Upper lobe of left lung (tissue), 6 donors: Measurements from ENCODE around the gene FBXL13. TPM values are rescaled to one million over a fixed set of nuclear protein-coding genes. Genes with fewer than 3 reads are reported as not detected.
"Not testable (repeated sequence)": the region's sequence is repeated elsewhere in the genome, so short reads cannot be mapped to it uniquely, and the experiment has no call there.

ENCODE experiments used
- ATAC-seq, 2 donors: fragments of 200-7000 bp; cut with Tn5 transposase; one replicate each; pipeline ENCODE4 v1.9.1; 2022; ENCODE audit warnings: mild to moderate bottlenecking in 2 of 2, moderate library complexity in 2 of 2; ENCODE audit not compliant: low FRiP score in 2 of 2
- DNase-seq, 2 donors: peaks; one replicate each; pipeline ENCODE4 v3.0.0-alpha.2; 2019 to 2020
- H3K27ac ChIP-seq, 4 donors: fragments of 200-600 bp; sonication (generic); one replicate each; pipeline ENCODE4 v1.5.1; 2016 to 2019
- H3K27me3 ChIP-seq, 4 donors: fragments of 200-600 bp; sonication (generic); one replicate each; pipeline ENCODE4 v1.5.1; 2017 to 2019
- H3K36me3 ChIP-seq, 4 donors: fragments of 200-600 bp; sonication (generic); one replicate each; pipeline ENCODE4 v1.5.1; 2016 to 2019
- H3K4me1 ChIP-seq, 4 donors: fragments of 200-600 bp; sonication (generic); one replicate each; pipeline ENCODE4 v1.5.1; 2018 to 2019
- H3K4me3 ChIP-seq, 4 donors: fragments of 200-600 bp; sonication (generic); one replicate each; pipeline ENCODE4 v1.5.1; 2017 to 2019; ENCODE audit warnings: mild to moderate bottlenecking in 2 of 4, moderate library complexity in 1 of 4
- H3K9me3 ChIP-seq, 4 donors: fragments of 200-600 bp; sonication (generic); one replicate each; pipeline ENCODE4 v1.5.1; 2018 to 2019
- EP300 ChIP-seq, 4 donors: sonication (generic); formaldehyde crosslinking; IDR thresholded peaks; one replicate each; pipeline ENCODE4 v1.5.1; 2017; ENCODE audit warnings: antibody characterized with exemption in 4 of 4, control low read depth in 2 of 4
- POLR2A ChIP-seq, 4 donors: fragments of 450-650 bp; IDR thresholded peaks; one replicate each; pipeline ENCODE4 v1.5.1; 2016 to 2017; ENCODE audit warnings: antibody characterized with exemption in 4 of 4, mild to moderate bottlenecking in 2 of 4
- POLR2AphosphoS5 ChIP-seq, 2 donors: sonication (generic); formaldehyde crosslinking; IDR thresholded peaks; one replicate each; pipeline ENCODE4 v1.5.1; 2017; ENCODE audit warnings: antibody characterized with exemption in 2 of 2
- WGBS, 2 donors: methylation state at CpG; one replicate each; pipeline ENCODE4 v1.1.5; 2017 to 2018; 5-methylcytosine and 5-hydroxymethylcytosine counted together
- total RNA-seq, 6 donors: library from RNA; depleted of rRNA in 4 of 6; stranded (reverse); fragments of >200 nt in 4 of 6; gene quantifications; one replicate each; pipeline versions ENCODE4 v1.1.0 to v1.2.1, GENCODE V29; 2016 to 2021
- TF ChIP-seq, protein P1 (sequence below), 6 experiments: fragments of 450-650 bp in 4 of 6; fragments of 200-600 bp in 2 of 6; sonication (generic) in 2 of 6; IDR thresholded peaks; one replicate each; pipeline ENCODE4 v1.5.1; 2016 to 2019; ENCODE audit warnings: antibody characterized with exemption in 6 of 6
- donor health status: DM: no; HTN: no; CAD: no; lungs with moderate emphysema.
- donor health status: DM: no; HTN: yes; CAD: no; lungs with severe emphysema.

Gene FBXL13
- total RNA-seq, 6 donors from 2014 or later, result 1.6 to 11.6 (median 2.9) TPM

DNA sequence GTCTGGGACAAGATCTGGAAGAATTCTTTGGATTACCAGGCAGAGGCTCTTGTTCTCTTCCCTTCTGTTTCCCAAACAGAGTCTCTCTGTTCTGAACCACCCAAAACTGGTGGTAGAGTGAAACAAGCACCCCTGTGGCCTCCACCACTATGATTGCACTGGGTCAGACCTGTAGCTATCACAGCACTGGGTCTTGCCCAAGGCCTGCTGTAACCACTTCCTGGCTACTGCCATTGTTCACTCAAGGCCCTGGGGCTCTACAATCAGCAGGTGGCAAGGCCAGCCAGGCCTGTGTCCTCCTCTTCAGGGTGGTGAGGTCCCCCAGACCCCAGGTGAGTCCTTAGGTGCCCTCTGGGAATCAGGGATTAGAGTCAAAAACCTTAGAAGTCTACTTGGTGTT, 165.9 kb downstream of the FBXL13 start:
- no peak overlapping the region for H3K4me3 ChIP-seq
- no peaks in the 10 kb centered on the region for H3K9me3 ChIP-seq
- ATAC-seq, result no peak
- no peaks in the 10 kb centered on the region for H3K36me3 ChIP-seq
- no peaks in the 10 kb centered on the region for H3K27me3 ChIP-seq
- peaks cover 0 to 7% (median 0%) of the 10 kb centered on the region in 4 donors for H3K4me1 ChIP-seq
- no peak overlapping the region for H3K27ac ChIP-seq
- TF ChIP-seq, protein P1, sequence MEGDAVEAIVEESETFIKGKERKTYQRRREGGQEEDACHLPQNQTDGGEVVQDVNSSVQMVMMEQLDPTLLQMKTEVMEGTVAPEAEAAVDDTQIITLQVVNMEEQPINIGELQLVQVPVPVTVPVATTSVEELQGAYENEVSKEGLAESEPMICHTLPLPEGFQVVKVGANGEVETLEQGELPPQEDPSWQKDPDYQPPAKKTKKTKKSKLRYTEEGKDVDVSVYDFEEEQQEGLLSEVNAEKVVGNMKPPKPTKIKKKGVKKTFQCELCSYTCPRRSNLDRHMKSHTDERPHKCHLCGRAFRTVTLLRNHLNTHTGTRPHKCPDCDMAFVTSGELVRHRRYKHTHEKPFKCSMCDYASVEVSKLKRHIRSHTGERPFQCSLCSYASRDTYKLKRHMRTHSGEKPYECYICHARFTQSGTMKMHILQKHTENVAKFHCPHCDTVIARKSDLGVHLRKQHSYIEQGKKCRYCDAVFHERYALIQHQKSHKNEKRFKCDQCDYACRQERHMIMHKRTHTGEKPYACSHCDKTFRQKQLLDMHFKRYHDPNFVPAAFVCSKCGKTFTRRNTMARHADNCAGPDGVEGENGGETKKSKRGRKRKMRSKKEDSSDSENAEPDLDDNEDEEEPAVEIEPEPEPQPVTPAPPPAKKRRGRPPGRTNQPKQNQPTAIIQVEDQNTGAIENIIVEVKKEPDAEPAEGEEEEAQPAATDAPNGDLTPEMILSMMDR (IDR thresholded peaks at IDR 0.05), result no peak
- TF ChIP-seq POLR2AphosphoS5 (IDR thresholded peaks at IDR 0.05) (no peak), POLR2A (IDR thresholded peaks at IDR 0.05) (no peak), EP300 (IDR thresholded peaks at IDR 0.05) (no peak)
- DNase-seq, result no peak

DNA sequence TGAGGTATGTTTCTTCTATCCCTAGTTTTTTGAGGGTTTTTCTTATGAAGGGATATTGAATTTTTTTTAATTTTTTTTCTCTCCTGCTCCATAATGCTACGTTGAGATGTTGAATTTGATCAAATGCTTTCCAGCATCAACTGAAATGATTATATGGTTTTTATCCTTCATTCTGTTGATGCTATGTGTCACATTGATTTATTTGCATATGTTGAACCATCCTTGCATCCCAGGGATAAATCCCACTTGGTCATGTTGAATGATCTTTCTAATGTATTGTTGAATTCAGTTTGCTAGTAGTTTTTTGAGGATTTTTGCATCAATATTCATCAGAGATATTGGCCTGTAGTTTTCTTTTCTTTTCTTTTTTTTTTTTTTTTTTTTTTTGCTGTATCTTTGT, 171.0 kb downstream of the FBXL13 start:
- not testable (repeated sequence) for H3K27ac ChIP-seq, H3K36me3 ChIP-seq, H3K27me3 ChIP-seq, H3K9me3 ChIP-seq, ATAC-seq, H3K4me1 ChIP-seq, H3K4me3 ChIP-seq, DNase-seq
- WGBS, 2 donors, result 91 to 94% methylated on average over 1 of the region's 1 CpG

DNA sequence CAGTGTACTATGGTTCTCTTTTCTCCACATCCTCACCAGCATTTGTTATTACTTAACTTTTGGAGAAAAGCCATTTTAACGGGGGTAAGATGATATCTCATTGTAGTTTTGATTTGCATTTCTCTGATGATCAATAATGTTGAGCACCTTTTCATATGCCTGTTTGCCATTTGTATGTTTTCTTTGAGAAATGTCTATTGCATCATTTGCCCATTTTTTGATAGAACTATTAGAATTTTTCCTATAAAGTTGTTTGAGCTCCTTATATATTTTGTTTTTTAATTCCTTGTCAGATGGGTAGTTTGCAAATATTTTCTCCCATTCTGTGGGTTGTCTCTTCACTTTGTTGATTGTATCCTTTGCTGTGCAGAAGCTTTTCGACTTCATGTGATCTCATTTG, 172.5 kb downstream of the FBXL13 start:
- H3K9me3 ChIP-seq, H3K4me3 ChIP-seq, ATAC-seq, H3K36me3 ChIP-seq, H3K27ac ChIP-seq, H3K27me3 ChIP-seq, DNase-seq: not testable (repeated sequence)
- H3K4me1 ChIP-seq, result peaks cover 0 to 10% (median 2%) of the 10 kb centered on the region in 4 donors
- 82 to 92% methylated on average over 2 of the region's 2 CpGs for WGBS, 2 donors

GRCh38 chr7:102898532-102898859, 176.1 kb downstream of the FBXL13 start:
- H3K9me3 ChIP-seq, result no peaks in the 10 kb centered on the region
- TF ChIP-seq POLR2AphosphoS5 (IDR thresholded peaks at IDR 0.05) (no peak), EP300 (IDR thresholded peaks at IDR 0.05) (no peak), POLR2A (IDR thresholded peaks at IDR 0.05) (no peak)
- TF ChIP-seq, protein P1 (IDR thresholded peaks at IDR 0.05), result no peak
- WGBS, 2 donors, result 59 to 76% methylated on average over 5 of the region's 5 CpGs
- no peak for DNase-seq
- no peaks in the 10 kb centered on the region for H3K36me3 ChIP-seq
- H3K4me3 ChIP-seq, result no peak overlapping the region
- peaks cover 0 to 12% (median 2%) of the 10 kb centered on the region in 4 donors for H3K4me1 ChIP-seq
- no peak overlapping the region for H3K27ac ChIP-seq
- peak in 1 of 2 donors; percentile 23 for ATAC-seq
- H3K27me3 ChIP-seq, result no peaks in the 10 kb centered on the region

DNA sequence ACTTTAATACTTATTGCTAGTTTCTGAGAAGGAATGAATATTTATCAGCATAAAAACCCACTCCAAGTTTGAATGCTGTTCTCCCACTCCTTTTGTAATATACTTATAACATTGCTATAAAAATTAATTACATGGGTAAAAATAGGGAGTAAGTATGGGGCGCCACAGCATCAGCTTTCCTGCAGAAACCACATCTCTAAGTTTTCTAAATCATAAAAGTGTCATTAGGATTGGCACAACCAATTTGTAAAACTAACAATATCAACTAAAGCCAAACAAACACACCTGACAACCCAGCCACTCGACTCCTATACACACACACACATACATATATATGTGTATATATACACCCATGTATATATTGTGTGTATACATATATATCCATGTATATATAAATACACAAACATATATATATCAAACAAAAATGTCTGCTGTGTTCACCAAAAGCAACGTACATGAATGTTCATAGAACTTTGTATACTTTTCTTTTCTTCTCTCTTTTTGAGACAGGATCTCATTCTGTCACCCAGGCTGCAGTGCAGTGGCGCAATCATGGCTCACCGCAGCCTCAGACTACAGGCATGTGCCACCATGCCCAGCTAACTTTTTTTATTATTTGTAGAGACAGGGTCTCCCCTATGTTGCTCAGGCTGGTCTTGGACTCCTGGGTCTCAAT, 176.6 kb downstream of the FBXL13 start:
- peaks cover 0 to 12% (median 2%) of the 10 kb centered on the region in 4 donors for H3K4me1 ChIP-seq
- ATAC-seq, result peak in 1 of 2 donors; percentile 34
- H3K27ac ChIP-seq, result no peak overlapping the region
- DNase-seq, result peak in 1 of 2 donors; percentile 34
- H3K4me3 ChIP-seq, result no peak overlapping the region
- 66 to 75% methylated on average over 5 of the region's 5 CpGs for WGBS, 2 donors
- H3K27me3 ChIP-seq, result no peaks in the 10 kb centered on the region
- no peaks in the 10 kb centered on the region for H3K9me3 ChIP-seq
- no peaks in the 10 kb centered on the region for H3K36me3 ChIP-seq
- TF ChIP-seq, protein P1 (IDR thresholded peaks at IDR 0.05), result no peak
- TF ChIP-seq EP300 (IDR thresholded peaks at IDR 0.05) (no peak), POLR2AphosphoS5 (IDR thresholded peaks at IDR 0.05) (no peak), POLR2A (IDR thresholded peaks at IDR 0.05) (no peak)

GRCh38 chr7:102897211-102897631, 177.4 kb downstream of the FBXL13 start:
- WGBS, 2 donors, result 19 to 35% methylated on average over 2 of the region's 2 CpGs
- H3K27ac ChIP-seq, result no peak overlapping the region
- no peak overlapping the region for H3K4me3 ChIP-seq
- ATAC-seq, result no peak
- H3K36me3 ChIP-seq, result no peaks in the 10 kb centered on the region
- H3K9me3 ChIP-seq, result no peaks in the 10 kb centered on the region
- TF ChIP-seq POLR2A (IDR thresholded peaks at IDR 0.05) (no peak), POLR2AphosphoS5 (IDR thresholded peaks at IDR 0.05) (no peak), EP300 (IDR thresholded peaks at IDR 0.05) (no peak)
- TF ChIP-seq, protein P1 (IDR thresholded peaks at IDR 0.05), result no peak
- H3K27me3 ChIP-seq, result no peaks in the 10 kb centered on the region
- no peak for DNase-seq
- peaks cover 2 to 12% (median 5%) of the 10 kb centered on the region in 4 donors for H3K4me1 ChIP-seq
